ENCODE data around the gene GOLGA6L10. TPM values are rescaled to one million over a fixed set of nuclear protein-coding genes. Genes with fewer than 3 reads are reported as not detected.

GOLGA6L10 gene
- total RNA-seq, 1 experiment from 2014 or later = 3.8 TPM

GRCh38 chr15:82292271-82292670, 57.0 kb downstream of the GOLGA6L10 start:
- no peaks in the 10 kb centered on the region for H3K9me3 Mint-ChIP-seq (ENCODE audit: unreplicated experiment)
- no peak overlapping the region for H3K4me3 Mint-ChIP-seq (ENCODE audit: unreplicated experiment)
- no peaks in the 10 kb centered on the region for H3K4me1 Mint-ChIP-seq (ENCODE audit: low read depth, unreplicated experiment)
- no peak overlapping the region for H3K27ac Mint-ChIP-seq (ENCODE audit: unreplicated experiment)
- no peak overlapping the region for H3K4me3 ChIP-seq (ENCODE audit: low read depth, low read length)
- no TSS peak for BruUV-seq (replicated peaks)
- H3K36me3 ChIP-seq (ENCODE audit: control insufficient read depth, insufficient read depth, low read length) = no peaks in the 10 kb centered on the region
- no peak for DNase-seq
- intact Hi-C loops (cut with micrococcal nuclease; ENCODE audit: unreplicated experiment) = no loop called here
- POLR2A ChIA-PET = no interaction called here
- H3K9me3 ChIP-seq = no peaks in the 10 kb centered on the region
- H3K27me3 ChIP-seq (replicated peaks; ENCODE audit: control insufficient read depth, insufficient read depth, low read length) = no peaks in the 10 kb centered on the region
- CTCF ChIA-PET = no interaction called here
- TF ChIP-seq CTCF (IDR thresholded peaks at IDR 0.05; ENCODE audit: insufficient read depth in 1 of 2, low read depth in 1 of 2, low read length in 1 of 2, severe bottlenecking in 1 of 2, unreplicated experiment in 1 of 2) = no peak
- no peaks in the 10 kb centered on the region for H3K36me3 Mint-ChIP-seq (ENCODE audit: insufficient read depth, unreplicated experiment)
- H3K27me3 Mint-ChIP-seq (ENCODE audit: insufficient read depth, unreplicated experiment) = no peaks in the 10 kb centered on the region
- no peaks in the 10 kb centered on the region for H3K4me1 ChIP-seq

Other genes with a start within 250 kb of the GOLGA6L10 start
- 10.3 and 14.3 TPM in 2 replicates for gene EFL1, start 86.7 kb downstream of the GOLGA6L10 start, total RNA-seq (2022)
- gene SAXO2, start 86.7 kb downstream of the GOLGA6L10 start, total RNA-seq (2022) = 0.61 TPM in 1 of 2 replicates, not detected in the other
- 3.6 and 4.1 TPM in 2 replicates for gene GOLGA6L9, start 80.3 kb upstream of the GOLGA6L10 start, total RNA-seq (2022)
- 1,992 and 2,047 TPM in 2 replicates for gene RPS17, start 191.0 kb upstream of the GOLGA6L10 start, total RNA-seq (2022)